ENCODE measurements around the gene OPTC.

GRCh38 chr1:203554071-203554470, 60.1 kb downstream of the OPTC start:
- TF ChIP-seq, protein P1, sequence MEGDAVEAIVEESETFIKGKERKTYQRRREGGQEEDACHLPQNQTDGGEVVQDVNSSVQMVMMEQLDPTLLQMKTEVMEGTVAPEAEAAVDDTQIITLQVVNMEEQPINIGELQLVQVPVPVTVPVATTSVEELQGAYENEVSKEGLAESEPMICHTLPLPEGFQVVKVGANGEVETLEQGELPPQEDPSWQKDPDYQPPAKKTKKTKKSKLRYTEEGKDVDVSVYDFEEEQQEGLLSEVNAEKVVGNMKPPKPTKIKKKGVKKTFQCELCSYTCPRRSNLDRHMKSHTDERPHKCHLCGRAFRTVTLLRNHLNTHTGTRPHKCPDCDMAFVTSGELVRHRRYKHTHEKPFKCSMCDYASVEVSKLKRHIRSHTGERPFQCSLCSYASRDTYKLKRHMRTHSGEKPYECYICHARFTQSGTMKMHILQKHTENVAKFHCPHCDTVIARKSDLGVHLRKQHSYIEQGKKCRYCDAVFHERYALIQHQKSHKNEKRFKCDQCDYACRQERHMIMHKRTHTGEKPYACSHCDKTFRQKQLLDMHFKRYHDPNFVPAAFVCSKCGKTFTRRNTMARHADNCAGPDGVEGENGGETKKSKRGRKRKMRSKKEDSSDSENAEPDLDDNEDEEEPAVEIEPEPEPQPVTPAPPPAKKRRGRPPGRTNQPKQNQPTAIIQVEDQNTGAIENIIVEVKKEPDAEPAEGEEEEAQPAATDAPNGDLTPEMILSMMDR (IDR thresholded peaks at IDR 0.05) = no peak
- TF ChIP-seq EP300 (IDR thresholded peaks at IDR 0.05) = no peak

All from ovary (tissue), 3 donors.